ENCODE data around the gene CCNY. TPM values are rescaled to one million over a fixed set of nuclear protein-coding genes. Genes with fewer than 3 reads are reported as not detected.
"Not testable (repeated sequence)": the region's sequence is repeated elsewhere in the genome, so short reads cannot be mapped to it uniquely, and the experiment has no call there.

Gene CCNY
- total RNA-seq, 1 experiment from 2014 or later, result 59.1 TPM

DNA sequence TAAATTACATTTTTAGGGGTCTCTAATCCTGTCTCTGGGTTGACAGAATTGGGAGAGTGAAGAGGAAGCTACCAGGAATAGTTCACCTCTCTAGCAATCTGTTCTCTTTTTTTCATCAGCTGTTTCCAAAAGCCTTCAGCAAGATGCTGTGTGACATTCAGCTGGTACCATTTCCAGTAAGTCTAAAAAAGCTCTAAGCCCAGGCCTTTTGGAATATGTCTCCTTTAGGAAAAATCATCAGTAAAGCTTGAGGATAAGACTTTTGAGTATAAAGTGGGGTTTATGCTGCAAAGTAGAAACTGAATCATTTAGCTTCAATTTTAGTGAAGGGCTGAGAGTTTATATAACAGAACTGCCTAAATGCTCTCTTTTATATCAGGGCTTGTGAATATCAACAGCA lies 81.5 kb downstream of the CCNY start:
- Mint-ChIP-seq H3K9me3 (ENCODE audit: low read depth, unreplicated experiment) (no peaks in the 10 kb centered on the region), H3K4me1 (ENCODE audit: low read depth, unreplicated experiment) (peaks cover 17% of the 10 kb centered on the region), H3K4me3 (ENCODE audit: low read depth, unreplicated experiment) (no peak overlapping the region), H3K27me3 (ENCODE audit: unreplicated experiment) (no peaks in the 10 kb centered on the region), H3K36me3 (ENCODE audit: insufficient read depth, unreplicated experiment) (no peaks in the 10 kb centered on the region), H3K27ac (ENCODE audit: unreplicated experiment) (no peak overlapping the region)
- CTCF ChIA-PET, result no interaction called here
- no TSS peak for BruUV-seq (replicated peaks)
- TF ChIP-seq, protein P1, sequence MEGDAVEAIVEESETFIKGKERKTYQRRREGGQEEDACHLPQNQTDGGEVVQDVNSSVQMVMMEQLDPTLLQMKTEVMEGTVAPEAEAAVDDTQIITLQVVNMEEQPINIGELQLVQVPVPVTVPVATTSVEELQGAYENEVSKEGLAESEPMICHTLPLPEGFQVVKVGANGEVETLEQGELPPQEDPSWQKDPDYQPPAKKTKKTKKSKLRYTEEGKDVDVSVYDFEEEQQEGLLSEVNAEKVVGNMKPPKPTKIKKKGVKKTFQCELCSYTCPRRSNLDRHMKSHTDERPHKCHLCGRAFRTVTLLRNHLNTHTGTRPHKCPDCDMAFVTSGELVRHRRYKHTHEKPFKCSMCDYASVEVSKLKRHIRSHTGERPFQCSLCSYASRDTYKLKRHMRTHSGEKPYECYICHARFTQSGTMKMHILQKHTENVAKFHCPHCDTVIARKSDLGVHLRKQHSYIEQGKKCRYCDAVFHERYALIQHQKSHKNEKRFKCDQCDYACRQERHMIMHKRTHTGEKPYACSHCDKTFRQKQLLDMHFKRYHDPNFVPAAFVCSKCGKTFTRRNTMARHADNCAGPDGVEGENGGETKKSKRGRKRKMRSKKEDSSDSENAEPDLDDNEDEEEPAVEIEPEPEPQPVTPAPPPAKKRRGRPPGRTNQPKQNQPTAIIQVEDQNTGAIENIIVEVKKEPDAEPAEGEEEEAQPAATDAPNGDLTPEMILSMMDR (IDR thresholded peaks at IDR 0.05; ENCODE audit: unreplicated experiment), result no peak
- intact Hi-C loops (cut with micrococcal nuclease; ENCODE audit: unreplicated experiment), result no loop called here
- DNase-seq, result no peak

DNA sequence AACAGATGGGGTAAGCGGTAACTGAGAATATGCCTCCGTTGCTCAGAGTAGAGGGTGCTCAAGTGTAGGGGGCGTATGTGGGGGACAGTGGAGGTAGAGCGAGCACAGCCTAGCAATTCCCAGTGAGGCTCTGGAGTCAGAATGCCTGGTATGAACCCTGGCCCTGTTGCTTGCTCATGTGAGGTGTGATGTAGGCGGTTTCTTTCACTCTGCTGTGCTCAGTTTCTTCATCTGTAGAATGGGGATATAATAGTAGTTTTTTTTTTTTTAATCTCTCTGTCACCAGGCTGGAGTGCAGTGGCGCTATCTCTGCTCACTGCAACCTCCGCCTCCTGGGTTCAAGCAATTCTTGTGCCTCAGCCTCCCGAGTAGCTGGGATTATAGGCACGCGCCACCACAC lies 82.3 kb downstream of the CCNY start:
- CTCF ChIA-PET; H3K27me3 Mint-ChIP-seq (ENCODE audit: unreplicated experiment); BruUV-seq (replicated peaks); H3K4me3 Mint-ChIP-seq (ENCODE audit: low read depth, unreplicated experiment); H3K27ac Mint-ChIP-seq (ENCODE audit: unreplicated experiment); DNase-seq; intact Hi-C loops (cut with micrococcal nuclease; ENCODE audit: unreplicated experiment); H3K36me3 Mint-ChIP-seq (ENCODE audit: insufficient read depth, unreplicated experiment); H3K9me3 Mint-ChIP-seq (ENCODE audit: low read depth, unreplicated experiment): not testable (repeated sequence)
- H3K4me1 Mint-ChIP-seq (ENCODE audit: low read depth, unreplicated experiment), result peaks cover 17% of the 10 kb centered on the region

DNA sequence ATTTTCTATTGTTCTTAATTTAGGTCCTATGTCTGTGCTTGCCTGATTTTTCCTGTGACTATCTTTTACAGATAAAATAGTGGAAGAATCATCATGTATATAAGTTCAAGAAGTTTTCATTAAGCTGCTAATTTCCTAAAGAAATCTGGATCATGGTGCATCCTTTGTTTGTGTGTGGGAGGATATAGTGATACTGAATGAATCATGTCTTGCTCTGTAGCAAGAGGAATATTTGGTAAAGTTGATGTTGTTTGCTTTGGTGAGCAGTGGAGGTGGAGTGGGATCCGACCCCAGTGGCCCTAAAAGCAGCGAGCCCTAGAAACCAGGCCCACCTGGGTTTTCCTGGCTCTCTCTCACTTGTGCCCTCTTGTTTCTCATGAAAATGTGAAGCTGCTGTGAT lies 83.7 kb downstream of the CCNY start:
- DNase-seq, result no peak
- Mint-ChIP-seq H3K27ac (ENCODE audit: unreplicated experiment) (no peak overlapping the region), H3K4me3 (ENCODE audit: low read depth, unreplicated experiment) (no peak overlapping the region), H3K27me3 (ENCODE audit: unreplicated experiment) (no peaks in the 10 kb centered on the region), H3K36me3 (ENCODE audit: insufficient read depth, unreplicated experiment) (no peaks in the 10 kb centered on the region), H3K9me3 (ENCODE audit: low read depth, unreplicated experiment) (no peaks in the 10 kb centered on the region), H3K4me1 (ENCODE audit: low read depth, unreplicated experiment) (peaks cover 20% of the 10 kb centered on the region)
- BruUV-seq (replicated peaks), result no TSS peak
- CTCF ChIA-PET, result no interaction called here
- intact Hi-C loops (cut with micrococcal nuclease; ENCODE audit: unreplicated experiment), result loop anchor here (5.0 kb wide), 1 partner anchor 88 kb away; no protein-coding TSS in a partner anchor
- TF ChIP-seq, protein P1 (IDR thresholded peaks at IDR 0.05; ENCODE audit: unreplicated experiment), result no peak

DNA sequence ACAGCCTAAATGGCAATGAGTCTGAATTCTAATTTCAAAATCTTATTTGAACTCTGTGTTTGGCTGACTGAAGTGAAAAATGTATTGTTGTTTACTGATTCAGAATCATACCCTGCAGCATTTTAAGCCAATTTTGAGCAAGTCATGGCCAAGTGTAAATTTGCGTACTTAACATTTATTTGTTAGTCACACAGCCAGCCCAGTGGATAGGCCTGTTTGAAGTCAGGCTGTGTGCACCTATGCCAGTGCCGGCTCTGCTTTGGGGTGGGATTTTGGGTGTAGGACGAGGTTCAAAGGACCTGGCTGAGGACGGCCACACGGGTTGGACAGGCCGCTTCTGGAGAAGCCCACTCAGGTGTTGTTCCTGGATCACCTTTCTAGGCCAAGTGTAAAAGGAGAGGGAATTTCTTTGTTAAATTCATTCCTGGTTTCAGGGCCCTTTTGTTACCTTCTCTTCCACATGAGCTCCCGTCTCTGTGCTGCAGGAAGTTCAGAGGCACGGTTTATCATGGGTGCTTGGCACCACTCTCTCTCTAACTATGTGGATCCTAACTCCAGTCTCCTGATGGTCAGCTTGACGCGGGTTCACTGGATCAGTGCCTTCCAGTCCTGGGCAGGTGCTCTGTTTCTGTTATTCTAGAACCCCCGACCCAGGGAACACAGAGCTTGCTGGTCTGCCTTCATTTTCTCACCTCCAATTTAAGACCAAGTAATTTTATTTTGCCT lies 84.7 kb downstream of the CCNY start:
- intact Hi-C loops (cut with micrococcal nuclease; ENCODE audit: unreplicated experiment), result loop anchor here (5.0 kb wide), 1 partner anchor 89 kb away; no protein-coding TSS in a partner anchor
- no peak overlapping the region for H3K4me3 Mint-ChIP-seq (ENCODE audit: low read depth, unreplicated experiment)
- DNase-seq, result no peak
- no peaks in the 10 kb centered on the region for H3K27me3 Mint-ChIP-seq (ENCODE audit: unreplicated experiment)
- H3K27ac Mint-ChIP-seq (ENCODE audit: unreplicated experiment), result peak overlapping the region; percentile 24
- TF ChIP-seq, protein P1 (IDR thresholded peaks at IDR 0.05; ENCODE audit: unreplicated experiment), result no peak
- H3K36me3 Mint-ChIP-seq (ENCODE audit: insufficient read depth, unreplicated experiment), result no peaks in the 10 kb centered on the region
- H3K4me1 Mint-ChIP-seq (ENCODE audit: low read depth, unreplicated experiment), result peaks cover 29% of the 10 kb centered on the region
- H3K9me3 Mint-ChIP-seq (ENCODE audit: low read depth, unreplicated experiment), result no peaks in the 10 kb centered on the region
- BruUV-seq (replicated peaks), result no TSS peak
- CTCF ChIA-PET, result interaction anchor here (0.6 to 0.8 kb wide), 2 partner anchors 8 to 18 kb away, joined by 4 read pairs; no protein-coding TSS in a partner anchor

Measured in Calu3 (cell line).